ENCODE measurements around the gene PLEKHJ1.

PLEKHJ1 gene

GRCh38 chr19:2278459-2279158, 42.5 kb upstream of the PLEKHJ1 start:
- Histone ChIP-seq H4K20me1 (peaks cover 32 to 97% (median 53%) of the 10 kb centered on the region in 11 experiments), H3K4me3 (no peak overlapping the region), H3K4me1 (peaks cover 56 to 95% (median 88%) of the 10 kb centered on the region in 10 experiments), H3K4me2 (peak overlapping the region in 6 of 11 experiments; percentile 12 to 54 (median 27); a peak in 8 of 22 replicates), H3K36me3 (peaks cover 20 to 32% (median 29%) of the 10 kb centered on the region in 11 experiments), H3K27me3 (no peaks in the 10 kb centered on the region), H3K27ac (no peak overlapping the region), H3K9ac (no peak overlapping the region), H3K9me3 (replicated peaks in 1 of 11) (no peaks in the 10 kb centered on the region)
- no peak for TF ChIP-seq Cebpa-rat (IDR thresholded peaks at IDR 0.05)

GRCh38 chr19:2277138-2277537, 41.0 kb upstream of the PLEKHJ1 start:
- Histone ChIP-seq H4K20me1 (peaks cover 46 to 97% (median 68%) of the 10 kb centered on the region in 11 experiments), H3K4me1 (peaks cover 56 to 94% (median 87%) of the 10 kb centered on the region in 10 experiments), H3K36me3 (peaks cover 33 to 46% (median 42%) of the 10 kb centered on the region in 11 experiments), H3K9ac (no peak overlapping the region; a peak in 1 of 22 replicates), H3K27ac (no peak overlapping the region; a peak in 1 of 22 replicates), H3K27me3 (no peaks in the 10 kb centered on the region), H3K4me3 (no peak overlapping the region), H3K4me2 (peak overlapping the region in 9 of 11 experiments; percentile 9 to 100 (median 39); a peak in 16 of 22 replicates), H3K9me3 (replicated peaks in 1 of 11) (no peaks in the 10 kb centered on the region)
- TF ChIP-seq Cebpa-rat (IDR thresholded peaks at IDR 0.05): no peak

GRCh38 chr19:2276429-2276986, 40.4 kb upstream of the PLEKHJ1 start:
- Histone ChIP-seq H3K4me2 (peak overlapping the region in 10 of 11 experiments; percentile 3 to 100 (median 44); a peak in 14 of 22 replicates), H3K36me3 (peaks cover 39 to 52% (median 48%) of the 10 kb centered on the region in 11 experiments), H3K9ac (peak overlapping the region in 1 of 11 experiments; percentile 17; a peak in 1 of 22 replicates), H3K4me3 (no peak overlapping the region), H3K27ac (no peak overlapping the region), H3K4me1 (peaks cover 55 to 94% (median 87%) of the 10 kb centered on the region in 10 experiments), H3K9me3 (replicated peaks in 1 of 11) (no peaks in the 10 kb centered on the region), H3K27me3 (no peaks in the 10 kb centered on the region), H4K20me1 (peaks cover 53 to 97% (median 74%) of the 10 kb centered on the region in 11 experiments)
- TF ChIP-seq Cebpa-rat (IDR thresholded peaks at IDR 0.05): no peak

GRCh38 chr19:2275588-2276428, 39.7 kb upstream of the PLEKHJ1 start:
- H3K9ac ChIP-seq: peak overlapping the region in 4 of 11 experiments; percentile 17 to 46 (median 30); a peak in 3 of 22 replicates
- TF ChIP-seq Cebpa-rat (IDR thresholded peaks at IDR 0.05): no peak
- no peaks in the 10 kb centered on the region for H3K9me3 ChIP-seq (replicated peaks in 1 of 11)
- H3K27me3 ChIP-seq: no peaks in the 10 kb centered on the region
- peaks cover 59 to 100% (median 81%) of the 10 kb centered on the region in 11 experiments for H4K20me1 ChIP-seq
- H3K4me3 ChIP-seq: no peak overlapping the region
- H3K27ac ChIP-seq: peak overlapping the region in 5 of 11 experiments; percentile 4 to 47 (median 19); a peak in 6 of 22 replicates
- peaks cover 45 to 57% (median 54%) of the 10 kb centered on the region in 11 experiments for H3K36me3 ChIP-seq
- peak overlapping the region; percentile 34 to 100 (median 72); a peak in 21 of 22 replicates for H3K4me2 ChIP-seq
- H3K4me1 ChIP-seq: peaks cover 52 to 92% (median 84%) of the 10 kb centered on the region in 10 experiments

- H3K27me3 ChIP-seq: no peaks in the 10 kb centered on the region
- no peak for TF ChIP-seq Cebpa-rat (IDR thresholded peaks at IDR 0.05)
- H3K9me3 ChIP-seq (replicated peaks in 1 of 11): no peaks in the 10 kb centered on the region; a peak in 1 of 22 replicates
- peak overlapping the region in 4 of 11 experiments; percentile 22 to 46 (median 32); a peak in 3 of 22 replicates for H3K9ac ChIP-seq
- H3K4me2 ChIP-seq: peak overlapping the region; percentile 27 to 100 (median 72)
- peaks cover 65 to 100% (median 83%) of the 10 kb centered on the region in 11 experiments for H4K20me1 ChIP-seq
- H3K4me1 ChIP-seq: peaks cover 45 to 84% (median 77%) of the 10 kb centered on the region in 10 experiments
- H3K4me3 ChIP-seq: no peak overlapping the region
- H3K36me3 ChIP-seq: peaks cover 45 to 62% (median 56%) of the 10 kb centered on the region in 11 experiments
- H3K27ac ChIP-seq: peak overlapping the region in 5 of 11 experiments; percentile 18 to 100 (median 26); a peak in 6 of 22 replicates
Observed at GRCh38 chr19:2274931-2275535, 38.9 kb upstream of the PLEKHJ1 start.

GRCh38 chr19:2274185-2274711, 38.1 kb upstream of the PLEKHJ1 start:
- peak overlapping the region in 8 of 10 experiments; percentile 16 to 100 (median 100); a peak in 13 of 20 replicates for H3K4me3 ChIP-seq
- peak overlapping the region in 10 of 11 experiments; percentile 11 to 100 (median 93); a peak in 18 of 22 replicates for H3K27ac ChIP-seq
- no peak for TF ChIP-seq Cebpa-rat (IDR thresholded peaks at IDR 0.05)

GRCh38 chr19:2273356-2274184, 37.4 kb upstream of the PLEKHJ1 start:
- no peak for TF ChIP-seq Cebpa-rat (IDR thresholded peaks at IDR 0.05)
- Histone ChIP-seq H3K4me1 (peaks cover 45 to 73% (median 70%) of the 10 kb centered on the region in 10 experiments), H4K20me1 (peaks cover 70 to 92% (median 85%) of the 10 kb centered on the region in 11 experiments), H3K36me3 (peaks cover 45 to 62% (median 56%) of the 10 kb centered on the region in 11 experiments), H3K9ac (peak overlapping the region; percentile 96 to 100 (median 99); a peak in 21 of 22 replicates), H3K4me2 (peak overlapping the region; percentile 93 to 100 (median 100)), H3K27ac (peak overlapping the region in 10 of 11 experiments; percentile 11 to 100 (median 98); a peak in 19 of 22 replicates), H3K4me3 (peak overlapping the region; percentile 93 to 100 (median 100)), H3K9me3 (replicated peaks in 1 of 11) (no peaks in the 10 kb centered on the region; a peak in 1 of 22 replicates), H3K27me3 (no peaks in the 10 kb centered on the region)

More at GRCh38 chr19:2274185-2274711, 38.1 kb upstream of the PLEKHJ1 start:
- Histone ChIP-seq H4K20me1 (peaks cover 72 to 99% (median 89%) of the 10 kb centered on the region in 11 experiments), H3K36me3 (peaks cover 45 to 62% (median 56%) of the 10 kb centered on the region in 11 experiments), H3K4me1 (peaks cover 43 to 76% (median 73%) of the 10 kb centered on the region in 10 experiments), H3K4me2 (peak overlapping the region; percentile 93 to 100 (median 100)), H3K9me3 (replicated peaks in 1 of 11) (no peaks in the 10 kb centered on the region; a peak in 1 of 22 replicates), H3K9ac (peak overlapping the region; percentile 27 to 100 (median 96); a peak in 18 of 22 replicates), H3K27me3 (no peaks in the 10 kb centered on the region)
